SU-DHL-6 (cell line): ENCODE results near the gene CDK18.

Source experiments
- CTCF ChIP-seq: fragments of 200-600 bp; sonication (generic); IDR thresholded peaks from one replicate; pipeline ENCODE4 v1.5.1; 2017; ENCODE audit warnings: antibody characterized with exemption, mild to moderate bottlenecking, low read length, moderate library complexity; ENCODE audit not compliant: insufficient read depth, poor library complexity, severe bottlenecking
- EZH2phosphoT487 ChIP-seq: fragments of 200-600 bp; sonication (generic), shearing (Covaris generic); conservative IDR thresholded peaks from 2 replicates; pipeline ENCODE4 v1.6.1; 2018; ENCODE audit warnings: mild to moderate bottlenecking, antibody characterized with exemption, low read length, moderate library complexity, mixed read lengths

DNA sequence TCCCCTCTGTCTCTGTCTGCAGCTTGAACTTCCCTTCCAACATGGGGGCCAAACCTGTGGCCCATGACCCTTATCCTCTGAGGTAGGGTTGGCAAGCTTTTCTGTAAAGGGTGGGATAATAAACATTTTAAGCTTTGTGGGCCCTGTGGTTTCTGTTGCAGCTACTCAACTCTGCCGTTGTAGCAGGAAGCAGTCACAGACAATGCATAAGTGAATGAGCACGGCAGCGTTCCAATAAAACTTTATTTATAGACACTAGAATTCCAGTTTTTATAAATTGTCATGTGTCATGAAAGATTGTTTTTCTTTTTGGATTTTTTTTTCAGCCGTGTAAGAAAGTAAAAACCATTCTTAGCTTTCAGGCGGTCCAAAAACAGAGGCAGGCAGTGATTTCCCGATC lies 18.2 kb upstream of the CDK18 start:
- TF ChIP-seq CTCF (no peak), EZH2phosphoT487 (no peak)
